Aorta (tissue), 5 donors: Measurements from ENCODE around the gene GTF2IRD1. TPM values are rescaled to one million over a fixed set of nuclear protein-coding genes. Genes with fewer than 3 reads are reported as not detected.
"Not testable (repeated sequence)": the region's sequence is repeated elsewhere in the genome, so short reads cannot be mapped to it uniquely, and the experiment has no call there.

Experiments used
- ATAC-seq: fragments of 200-7000 bp; cut with Tn5 transposase; one replicate; pipeline ENCODE4 v1.9.1; 2022; ENCODE audit warnings: moderate library complexity; ENCODE audit not compliant: low FRiP score
- DNase-seq, 2 donors: peaks; one replicate each; pipeline ENCODE4 v3.0.0-alpha.2; 2020
- H3K27ac ChIP-seq, 2 donors: one replicate each; pipeline ENCODE4 v1.5.1; 2013; ENCODE audit warnings: low read length in 2 of 2, mild to moderate bottlenecking in 2 of 2, moderate library complexity in 2 of 2, control low read depth in 1 of 2, inconsistent platforms in 1 of 2, low read depth in 1 of 2
- H3K27me3 ChIP-seq, 2 donors: one replicate each; pipeline ENCODE4 v1.6.1; 2013; ENCODE audit warnings: control low read depth in 1 of 2, low read length in 1 of 2, mild to moderate bottlenecking in 1 of 2, moderate library complexity in 1 of 2; ENCODE audit not compliant: insufficient read depth in 2 of 2, control insufficient read depth in 1 of 2
- H3K36me3 ChIP-seq, 2 donors: one replicate each; pipeline ENCODE4 v1.6.1; 2013; ENCODE audit warnings: control low read depth in 1 of 2, low read length in 1 of 2, mild to moderate bottlenecking in 1 of 2; ENCODE audit not compliant: insufficient read depth in 2 of 2, control insufficient read depth in 1 of 2
- H3K4me1 ChIP-seq, 2 donors: one replicate each; pipeline ENCODE4 v1.6.1; 2013; ENCODE audit warnings: low read length in 2 of 2, control low read depth in 1 of 2, mild to moderate bottlenecking in 1 of 2, moderate library complexity in 1 of 2; ENCODE audit not compliant: insufficient read depth in 2 of 2, control insufficient read depth in 1 of 2
- H3K4me3 ChIP-seq, 2 donors: one replicate each; pipeline ENCODE4 v1.5.1; 2013; ENCODE audit warnings: low read length in 2 of 2, control low read depth in 1 of 2, mild to moderate bottlenecking in 1 of 2
- H3K9me3 ChIP-seq: one replicate; pipeline ENCODE4 v1.6.1; 2013; ENCODE audit warnings: mild to moderate bottlenecking, low read length; ENCODE audit not compliant: control insufficient read depth
- WGBS, 2 donors: extraction: QIAGEN DNeasy Blood & Tissue Kit; methylation state at CpG; one replicate each; pipeline ENCODE4 v1.1.7; 2013; 5-methylcytosine and 5-hydroxymethylcytosine counted together
- intact Hi-C, 2 donors: fragments of 100-400 bp; cut with DNase I; formaldehyde crosslinking; loops; one replicate each; pipeline versions ENCODE4 v1.14.2 to v1.15.0; 2022
- polyA plus RNA-seq, 2 donors: library from polyadenylated mRNA; stranded (reverse); fragments of 200-250 nt; gene quantifications; one replicate each; pipeline ENCODE4 v1.2.3, GENCODE V29; 2013
- total RNA-seq, 2 donors: library from RNA; stranded (reverse); fragmentation: NEBNext Ultra II Directional; extraction: Animal tissue kit (Norgen Biotek cat#: 25700); gene quantifications; one replicate each; pipeline ENCODE4 v1.2.1, GENCODE V29; 2021
- donor health status: healthy with polysubstance abuse.
- donor health status: Bipolar disorder and iron deficiency.
- donor health status: DM: no; HTN: no; CAD: no.
- donor health status: DM: no; HTN: no; CAD: no.
- donor health status: DM: yes; HTN: yes; CAD: no.

The GTF2IRD1 gene
- total and polyA plus RNA-seq, 4 donors = 4.3 to 11.5 (median 7.5) TPM

GRCh38 chr7:74489997-74490945 lies 36.6 kb downstream of the GTF2IRD1 start:
- intact Hi-C loops = no loop called here
- Histone ChIP-seq H3K9me3 (no peaks in the 10 kb centered on the region), H3K4me3 (no peak overlapping the region), H3K36me3 (no peaks in the 10 kb centered on the region), H3K27me3 (no peaks in the 10 kb centered on the region), H3K27ac (no peak overlapping the region), H3K4me1 (no peaks in the 10 kb centered on the region)
- no peak for DNase-seq
- WGBS, 2 donors = 90 to 92% methylated on average over 19 of the region's 19 CpGs
- ATAC-seq = no peak

- ATAC-seq, H3K27me3 ChIP-seq, intact Hi-C loops, DNase-seq, H3K4me3 ChIP-seq, H3K9me3 ChIP-seq, H3K4me1 ChIP-seq, H3K27ac ChIP-seq, H3K36me3 ChIP-seq: not testable (repeated sequence)
- WGBS, 2 donors = 98% methylated on average over 2 of the region's 2 CpGs
These were observed 37.8 kb downstream of the GTF2IRD1 start for GRCh38 chr7:74491490-74491889.

GRCh38 chr7:74493295-74493694 lies 39.6 kb downstream of the GTF2IRD1 start:
- no peaks in the 10 kb centered on the region for H3K4me1 ChIP-seq
- ATAC-seq (no peak), DNase-seq (no peak)
- no peaks in the 10 kb centered on the region for H3K27me3 ChIP-seq
- intact Hi-C loops = no loop called here
- no peak overlapping the region for H3K4me3 ChIP-seq
- H3K9me3 ChIP-seq = no peaks in the 10 kb centered on the region
- WGBS, 2 donors = 98 to 99% methylated on average over 6 of the region's 6 CpGs
- no peaks in the 10 kb centered on the region for H3K36me3 ChIP-seq
- no peak overlapping the region for H3K27ac ChIP-seq

GRCh38 chr7:74494076-74494548 lies 40.4 kb downstream of the GTF2IRD1 start:
- no peaks in the 10 kb centered on the region for H3K27me3 ChIP-seq
- no peak for ATAC-seq
- WGBS, 2 donors = 94 to 98% methylated on average over 14 of the region's 14 CpGs
- H3K4me1 ChIP-seq = no peaks in the 10 kb centered on the region
- intact Hi-C loops = no loop called here
- no peaks in the 10 kb centered on the region for H3K36me3 ChIP-seq
- DNase-seq = no peak
- H3K9me3 ChIP-seq = no peaks in the 10 kb centered on the region
- H3K4me3 ChIP-seq = no peak overlapping the region
- no peak overlapping the region for H3K27ac ChIP-seq

- Histone ChIP-seq H3K4me3 (no peak overlapping the region), H3K4me1 (no peaks in the 10 kb centered on the region), H3K36me3 (no peaks in the 10 kb centered on the region), H3K27ac (no peak overlapping the region), H3K9me3 (no peaks in the 10 kb centered on the region), H3K27me3 (no peaks in the 10 kb centered on the region)
- whole genome bisulfite sequencing, 2 donors = 78 to 82% methylated on average over 19 of the region's 19 CpGs
- intact Hi-C loops = no loop called here
- no peak for DNase-seq
- ATAC-seq = no peak
These were observed 41.7 kb downstream of the GTF2IRD1 start for GRCh38 chr7:74495112-74496086.

GRCh38 chr7:74496272-74496671 lies 42.6 kb downstream of the GTF2IRD1 start:
- Histone ChIP-seq H3K4me3 (no peak overlapping the region), H3K36me3 (no peaks in the 10 kb centered on the region), H3K9me3 (no peaks in the 10 kb centered on the region), H3K27me3 (no peaks in the 10 kb centered on the region), H3K4me1 (no peaks in the 10 kb centered on the region), H3K27ac (no peak overlapping the region)
- ATAC-seq (no peak), DNase-seq (no peak)
- intact Hi-C loops = no loop called here
- WGBS, 2 donors = 92 to 99% methylated on average over 6 of the region's 6 CpGs

GRCh38 chr7:74496773-74497172 lies 43.1 kb downstream of the GTF2IRD1 start:
- intact Hi-C loops, H3K27ac ChIP-seq, H3K9me3 ChIP-seq, H3K27me3 ChIP-seq, ATAC-seq, H3K4me3 ChIP-seq, DNase-seq, H3K4me1 ChIP-seq, H3K36me3 ChIP-seq: not testable (repeated sequence)
- WGBS, 2 donors = 95 to 98% methylated on average over 3 of the region's 3 CpGs

GRCh38 chr7:74498354-74498753 lies 44.6 kb downstream of the GTF2IRD1 start:
- no peak for DNase-seq
- no peak overlapping the region for H3K27ac ChIP-seq
- no peaks in the 10 kb centered on the region for H3K27me3 ChIP-seq
- no peaks in the 10 kb centered on the region for H3K9me3 ChIP-seq
- no peak for ATAC-seq
- intact Hi-C loops = no loop called here
- H3K4me3 ChIP-seq = no peak overlapping the region
- WGBS, 2 donors = 97 to 98% methylated on average over 4 of the region's 4 CpGs
- H3K36me3 ChIP-seq = no peaks in the 10 kb centered on the region
- H3K4me1 ChIP-seq = no peaks in the 10 kb centered on the region
